ENCODE measurements around the gene YAE1.

YAE1 gene

DNA sequence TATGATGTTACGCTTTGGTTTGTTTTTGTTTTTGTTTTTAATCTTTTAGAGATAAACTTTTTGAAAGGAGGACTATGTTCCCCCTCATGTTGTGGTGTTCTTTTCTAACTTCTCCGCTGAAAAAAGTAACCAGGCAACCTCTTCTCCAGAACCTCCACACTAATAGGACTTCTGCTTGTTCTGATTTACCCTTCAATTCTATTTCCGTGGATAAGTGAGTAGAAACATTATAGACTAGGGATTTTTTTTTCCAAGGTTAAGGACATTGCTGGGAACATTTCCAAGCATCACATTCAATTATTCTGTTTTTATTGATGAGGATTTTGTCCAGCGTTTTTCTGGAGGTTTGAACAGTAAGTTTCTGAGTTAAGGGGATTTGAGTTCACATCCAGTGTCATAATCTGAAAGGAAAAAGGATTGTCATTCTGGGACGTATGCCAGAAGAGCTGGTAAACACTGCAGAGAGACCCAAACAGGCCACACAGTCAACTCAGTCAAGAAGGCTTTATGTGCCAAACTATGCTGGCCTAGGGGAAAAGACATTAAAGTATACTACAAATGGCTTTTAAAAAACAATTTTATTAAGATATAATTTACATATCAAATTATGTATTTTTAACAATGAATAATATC is 28.9 kb downstream of the YAE1 start:
- Histone ChIP-seq H3K79me2 (ENCODE audit: insufficient read depth, low read depth) (no peaks in the 10 kb centered on the region), H2AFZ (ENCODE audit: low read depth) (no peak overlapping the region), H3K27ac (no peak overlapping the region), H3K4me3 (IDR thresholded peaks at IDR 0.05; ENCODE audit: insufficient read depth, low read depth, low read length) (no peak overlapping the region), H3K4me1 (ENCODE audit: low read depth, poor library complexity, severe bottlenecking) (peaks cover 14% of the 10 kb centered on the region), H3K4me2 (no peak overlapping the region), H4K20me1 (ENCODE audit: insufficient read depth) (no peaks in the 10 kb centered on the region), H3K36me3 (ENCODE audit: insufficient read depth) (no peaks in the 10 kb centered on the region), H3K9ac (no peak overlapping the region), H3K27me3 (ENCODE audit: insufficient read depth, low read depth) (no peaks in the 10 kb centered on the region)
- TF ChIP-seq CTCF (conservative IDR thresholded peaks at IDR 0.05; ENCODE audit: low read depth, low read length), result no peak

DNA sequence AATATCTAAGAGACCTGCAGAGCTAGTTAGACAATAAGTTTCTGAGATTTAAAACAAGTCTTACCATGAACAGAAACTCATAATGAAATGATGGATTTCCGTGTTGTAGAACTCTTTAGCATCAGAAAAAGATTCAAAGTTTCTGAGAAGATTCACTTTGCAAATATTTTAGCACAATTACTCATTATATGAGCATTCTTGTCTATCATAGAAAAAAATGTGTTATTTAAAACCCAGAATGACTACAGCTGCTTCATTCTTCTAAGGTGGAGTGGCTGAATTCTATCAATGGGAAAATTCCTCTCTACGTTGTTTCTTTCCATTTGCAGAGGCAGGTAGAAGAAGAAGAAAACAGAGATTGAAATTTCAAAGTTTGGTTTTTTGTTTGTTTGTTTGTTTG is 36.1 kb downstream of the YAE1 start:
- Histone ChIP-seq H3K9ac (no peak overlapping the region), H4K20me1 (ENCODE audit: insufficient read depth) (no peaks in the 10 kb centered on the region), H3K79me2 (ENCODE audit: insufficient read depth, low read depth) (no peaks in the 10 kb centered on the region), H3K4me3 (IDR thresholded peaks at IDR 0.05; ENCODE audit: insufficient read depth, low read depth, low read length) (no peak overlapping the region), H2AFZ (ENCODE audit: low read depth) (no peak overlapping the region), H3K27ac (no peak overlapping the region), H3K27me3 (ENCODE audit: insufficient read depth, low read depth) (no peaks in the 10 kb centered on the region), H3K4me2 (no peak overlapping the region), H3K4me1 (ENCODE audit: low read depth, poor library complexity, severe bottlenecking) (no peaks in the 10 kb centered on the region), H3K36me3 (ENCODE audit: insufficient read depth) (no peaks in the 10 kb centered on the region)
- no peak for TF ChIP-seq CTCF (conservative IDR thresholded peaks at IDR 0.05; ENCODE audit: low read depth, low read length)

GRCh38 chr7:39603924-39604323 is 37.7 kb downstream of the YAE1 start:
- H3K4me2 ChIP-seq, result no peak overlapping the region
- no peak overlapping the region for H3K9ac ChIP-seq
- no peak overlapping the region for H2AFZ ChIP-seq (ENCODE audit: low read depth)
- no peaks in the 10 kb centered on the region for H3K27me3 ChIP-seq (ENCODE audit: insufficient read depth, low read depth)
- no peaks in the 10 kb centered on the region for H3K36me3 ChIP-seq (ENCODE audit: insufficient read depth)
- H3K27ac ChIP-seq, result no peak overlapping the region
- H3K4me1 ChIP-seq (ENCODE audit: low read depth, poor library complexity, severe bottlenecking), result no peaks in the 10 kb centered on the region
- no peak overlapping the region for H3K4me3 ChIP-seq (IDR thresholded peaks at IDR 0.05; ENCODE audit: insufficient read depth, low read depth, low read length)
- TF ChIP-seq CTCF (conservative IDR thresholded peaks at IDR 0.05; ENCODE audit: low read depth, low read length), result no peak
- H3K79me2 ChIP-seq (ENCODE audit: insufficient read depth, low read depth), result no peaks in the 10 kb centered on the region
- no peaks in the 10 kb centered on the region for H4K20me1 ChIP-seq (ENCODE audit: insufficient read depth)

DNA sequence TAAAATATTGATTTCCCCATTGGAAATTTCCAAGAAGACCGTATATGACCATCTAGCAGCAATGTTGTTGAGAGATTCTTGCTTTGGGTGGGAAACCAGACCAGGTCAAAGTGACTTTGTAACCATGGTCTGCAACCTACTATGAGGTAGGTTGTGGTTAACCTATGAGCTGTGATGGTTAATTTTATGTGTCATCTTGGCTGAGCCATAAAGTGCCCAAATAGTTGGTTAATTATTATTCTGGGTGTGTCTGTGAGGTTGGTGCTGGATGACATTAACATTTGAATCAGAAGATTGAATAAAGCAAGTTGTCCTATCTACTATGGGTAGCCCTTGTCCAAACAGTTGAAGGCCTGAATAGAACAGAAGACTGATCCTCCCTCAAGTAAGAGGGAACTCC is 38.9 kb downstream of the YAE1 start:
- Histone ChIP-seq H3K27ac (no peak overlapping the region), H3K4me2 (no peak overlapping the region), H3K79me2 (ENCODE audit: insufficient read depth, low read depth) (no peaks in the 10 kb centered on the region), H2AFZ (ENCODE audit: low read depth) (no peak overlapping the region), H3K27me3 (ENCODE audit: insufficient read depth, low read depth) (no peaks in the 10 kb centered on the region), H3K36me3 (ENCODE audit: insufficient read depth) (no peaks in the 10 kb centered on the region), H3K4me1 (ENCODE audit: low read depth, poor library complexity, severe bottlenecking) (no peaks in the 10 kb centered on the region), H3K9ac (no peak overlapping the region), H4K20me1 (ENCODE audit: insufficient read depth) (no peaks in the 10 kb centered on the region), H3K4me3 (IDR thresholded peaks at IDR 0.05; ENCODE audit: insufficient read depth, low read depth, low read length) (no peak overlapping the region)
- TF ChIP-seq CTCF (conservative IDR thresholded peaks at IDR 0.05; ENCODE audit: low read depth, low read length), result no peak
